ENCODE results near the gene SAXO1.
"Not testable (repeated sequence)": the region's sequence is repeated elsewhere in the genome, so short reads cannot be mapped to it uniquely, and the experiment has no call there.

The SAXO1 gene

GRCh38 chr9:18971909-18972308, 61.1 kb downstream of the SAXO1 start:
- in situ Hi-C loops (cut with MboI; ENCODE audit: low sequenced_read_pairs) = no loop called here

- in situ Hi-C loops (cut with MboI; ENCODE audit: low sequenced_read_pairs) = no loop called here
Observed at GRCh38 chr9:18971404-18971803, 61.6 kb downstream of the SAXO1 start.

DNA sequence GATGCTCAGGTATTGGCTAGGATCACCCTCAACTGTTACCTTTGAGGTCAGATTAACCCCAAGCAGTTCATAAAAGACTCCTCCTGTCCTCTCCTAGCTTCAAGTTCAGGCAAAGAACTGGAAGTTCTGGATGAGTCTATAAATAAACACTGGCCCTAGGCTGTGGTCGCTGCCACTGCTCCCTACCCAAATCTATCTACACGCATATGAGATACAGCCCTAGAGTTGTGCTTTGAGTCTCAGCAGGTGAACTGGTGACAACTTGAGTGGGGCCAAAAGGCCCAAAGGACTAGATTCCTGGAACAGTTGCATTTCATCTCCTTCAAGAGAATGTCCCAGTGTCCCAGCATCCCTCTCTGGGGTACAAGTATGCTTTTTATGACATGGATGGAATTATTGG, 62.6 kb downstream of the SAXO1 start:
- in situ Hi-C loops (cut with MboI; ENCODE audit: low sequenced_read_pairs) = no loop called here

- in situ Hi-C loops (cut with MboI; ENCODE audit: low sequenced_read_pairs) = no loop called here
Observed at GRCh38 chr9:18969128-18969527, 63.9 kb downstream of the SAXO1 start.

- in situ Hi-C loops (cut with MboI; ENCODE audit: low sequenced_read_pairs) = no loop called here
Observed at GRCh38 chr9:18955626-18956025, 77.4 kb downstream of the SAXO1 start.

DNA sequence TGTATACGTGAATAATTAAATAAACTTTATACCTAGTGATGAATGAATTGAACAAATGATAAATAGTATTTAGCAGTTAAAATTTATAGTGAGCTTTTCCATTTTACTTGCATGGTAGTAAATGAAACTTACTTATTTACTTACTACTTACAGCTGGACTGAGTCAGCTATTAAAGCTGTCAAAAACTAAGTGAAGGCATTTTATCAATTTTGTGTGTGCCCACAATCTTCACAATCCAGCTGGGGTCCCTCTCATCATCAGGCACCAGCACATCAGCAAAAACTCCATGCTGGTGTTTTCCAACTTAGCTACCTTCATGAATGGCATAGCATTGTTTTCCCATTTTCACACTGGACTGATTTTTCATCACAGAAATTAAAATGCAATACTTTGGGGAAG, 81.1 kb downstream of the SAXO1 start:
- in situ Hi-C loops (cut with MboI; ENCODE audit: low sequenced_read_pairs) = no loop called here

- in situ Hi-C loops (cut with MboI; ENCODE audit: low sequenced_read_pairs) = no loop called here
Observed at GRCh38 chr9:18947892-18948339, 85.1 kb downstream of the SAXO1 start.

DNA sequence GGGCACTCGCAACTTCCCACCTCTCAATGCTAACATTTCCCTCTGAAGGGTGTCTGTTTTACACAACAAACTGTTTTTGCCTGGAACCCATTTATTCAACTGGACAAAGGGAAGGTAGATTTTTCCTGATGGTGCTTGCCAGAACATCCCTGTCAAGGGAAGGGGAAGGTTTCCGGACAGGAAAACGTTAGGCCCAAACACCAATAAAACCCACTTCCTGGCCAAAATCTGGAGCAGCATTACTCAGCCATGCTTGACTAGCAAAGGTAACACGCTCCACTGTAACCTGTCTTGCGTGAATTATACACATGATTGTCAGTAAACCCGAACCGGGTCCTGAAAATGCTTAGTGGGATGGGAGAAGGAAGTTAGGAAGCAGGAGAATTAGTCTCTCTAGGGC, 90.2 kb downstream of the SAXO1 start:
- in situ Hi-C loops (cut with MboI; ENCODE audit: low sequenced_read_pairs) = no loop called here

DNA sequence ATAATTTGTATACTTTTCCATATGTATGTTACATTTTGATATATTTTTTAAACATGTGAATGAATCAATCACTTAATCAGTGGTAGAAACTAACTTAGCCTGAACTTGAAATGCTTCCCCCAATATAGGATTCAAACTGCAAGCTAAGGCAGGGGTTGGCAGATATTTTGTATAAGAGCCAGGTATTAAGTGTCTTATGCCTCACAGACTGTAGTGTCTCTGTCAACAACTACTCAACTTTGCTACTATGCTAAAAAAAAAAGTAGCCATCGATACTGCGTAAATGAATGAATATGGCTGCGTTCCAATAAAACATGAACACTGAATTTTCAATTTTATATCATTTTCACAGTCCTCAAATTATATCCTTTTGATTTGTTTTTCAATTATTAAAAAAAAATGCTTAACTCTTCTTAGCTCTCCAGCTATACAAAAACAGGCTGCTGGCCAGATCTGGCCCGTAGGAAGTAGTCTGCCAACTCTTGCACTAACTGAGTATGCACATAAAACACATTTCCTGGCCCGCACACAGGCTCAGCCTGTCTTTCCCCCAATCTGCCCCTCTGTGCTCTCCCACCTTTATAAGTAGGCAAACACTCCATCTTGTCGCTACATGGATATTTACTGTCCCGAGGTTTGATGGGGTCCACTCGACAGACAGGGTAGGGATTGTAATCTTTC, 91.8 kb downstream of the SAXO1 start:
- in situ Hi-C loops (cut with MboI; ENCODE audit: low sequenced_read_pairs) = no loop called here

DNA sequence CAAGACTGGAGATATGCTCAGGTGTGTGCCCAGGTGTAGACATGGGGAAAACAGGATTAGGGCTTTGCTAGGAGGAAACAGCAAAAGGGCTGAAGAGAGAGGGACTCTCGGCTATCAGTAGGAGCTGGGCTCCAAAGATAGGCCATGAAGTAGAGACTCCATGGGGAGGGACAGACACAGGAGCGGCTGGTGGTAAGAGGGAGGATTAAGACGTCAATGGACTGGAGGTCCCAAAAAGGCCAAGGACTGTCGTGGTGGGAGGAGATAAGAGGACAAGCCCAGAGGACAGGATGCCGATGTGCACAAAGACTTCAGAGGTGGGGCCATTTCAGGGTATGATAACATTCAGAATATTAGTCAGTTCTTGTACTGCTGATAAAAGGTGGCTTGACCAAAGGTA, 93.1 kb downstream of the SAXO1 start:
- in situ Hi-C loops (cut with MboI; ENCODE audit: low sequenced_read_pairs) = no loop called here

DNA sequence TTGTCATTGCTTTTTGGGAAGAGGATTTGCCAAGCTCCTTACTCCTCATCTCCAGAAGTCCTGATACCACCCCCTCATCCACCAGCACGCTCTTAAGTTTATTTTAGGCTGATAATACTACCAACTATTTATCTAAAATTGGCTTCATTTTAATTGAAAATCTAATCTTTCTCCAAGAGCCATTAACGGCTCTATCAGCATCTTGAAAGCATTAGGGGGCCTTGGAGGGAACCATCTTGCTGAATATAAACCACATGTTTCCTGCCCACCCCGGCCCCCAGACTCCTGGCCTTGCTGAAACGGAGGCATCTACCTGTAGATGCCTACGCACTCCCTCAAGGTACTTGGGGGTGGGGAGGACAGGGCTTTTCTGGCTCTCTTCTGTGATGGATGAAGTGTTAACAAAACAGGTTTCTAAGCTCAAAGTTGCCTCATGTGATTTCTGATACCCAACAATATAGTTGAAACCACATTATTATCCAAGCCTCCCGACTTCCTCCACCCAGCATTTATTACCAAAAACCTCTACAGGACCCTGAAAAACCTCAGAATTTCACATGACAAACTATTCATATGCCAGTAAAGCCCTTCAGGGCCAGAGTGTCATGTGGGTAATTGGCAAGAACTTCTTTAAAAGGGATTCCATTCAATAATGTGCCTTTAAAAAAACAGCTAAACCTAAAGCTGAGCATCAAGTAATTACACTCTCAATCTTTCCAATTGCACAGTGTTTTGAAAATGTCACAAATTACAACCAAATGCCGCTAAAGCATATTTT, 96.7 kb downstream of the SAXO1 start:
- in situ Hi-C loops (cut with MboI; ENCODE audit: low sequenced_read_pairs) = no loop called here

GRCh38 chr9:18935541-18935940, 97.5 kb downstream of the SAXO1 start:
- in situ Hi-C loops (cut with MboI; ENCODE audit: low sequenced_read_pairs) = no loop called here

DNA sequence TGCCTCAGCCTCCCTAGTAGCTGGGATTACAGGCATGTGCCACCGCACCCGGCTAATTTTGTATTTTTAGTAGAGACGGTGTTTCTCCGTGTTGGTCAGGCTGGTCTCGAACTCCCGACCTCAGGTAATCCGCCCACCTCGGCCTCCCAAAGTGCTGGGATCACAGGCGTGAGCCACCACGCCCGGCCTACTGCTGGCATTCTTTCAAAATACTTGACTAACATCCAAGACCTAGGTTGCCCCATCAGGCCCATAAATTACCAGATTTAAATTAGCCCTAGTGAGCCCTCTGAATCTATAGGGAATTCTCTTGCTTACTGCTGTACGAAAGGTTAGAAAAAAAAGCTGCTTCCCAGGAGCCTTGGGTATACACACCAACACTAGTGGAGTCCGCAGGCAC, 102.4 kb downstream of the SAXO1 start:
- in situ Hi-C loops (cut with MboI; ENCODE audit: low sequenced_read_pairs) = not testable (repeated sequence)

GRCh38 chr9:18928711-18929110, 104.3 kb downstream of the SAXO1 start:
- in situ Hi-C loops (cut with MboI; ENCODE audit: low sequenced_read_pairs) = no loop called here

GRCh38 chr9:18926513-18926912, 106.5 kb downstream of the SAXO1 start:
- in situ Hi-C loops (cut with MboI; ENCODE audit: low sequenced_read_pairs) = no loop called here

DNA sequence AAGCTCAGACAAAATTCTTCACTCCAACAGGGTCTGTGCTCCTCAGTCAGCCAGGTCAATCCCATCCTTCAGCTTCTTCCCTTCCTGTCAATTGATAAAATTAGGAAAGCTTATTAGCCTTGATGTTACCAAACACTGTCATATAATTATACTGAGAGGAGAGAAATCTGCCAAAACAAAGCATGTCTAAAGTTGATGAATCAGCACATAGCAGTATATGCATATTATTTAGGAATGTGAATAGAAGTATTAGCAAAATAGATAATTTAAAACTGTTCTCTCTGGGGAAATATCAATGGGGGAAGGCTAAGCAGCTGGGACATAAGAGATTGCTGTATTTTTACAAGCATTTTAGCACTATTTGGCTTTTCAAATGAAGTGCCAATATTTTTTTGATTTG, 107.1 kb downstream of the SAXO1 start:
- in situ Hi-C loops (cut with MboI; ENCODE audit: low sequenced_read_pairs) = no loop called here

DNA sequence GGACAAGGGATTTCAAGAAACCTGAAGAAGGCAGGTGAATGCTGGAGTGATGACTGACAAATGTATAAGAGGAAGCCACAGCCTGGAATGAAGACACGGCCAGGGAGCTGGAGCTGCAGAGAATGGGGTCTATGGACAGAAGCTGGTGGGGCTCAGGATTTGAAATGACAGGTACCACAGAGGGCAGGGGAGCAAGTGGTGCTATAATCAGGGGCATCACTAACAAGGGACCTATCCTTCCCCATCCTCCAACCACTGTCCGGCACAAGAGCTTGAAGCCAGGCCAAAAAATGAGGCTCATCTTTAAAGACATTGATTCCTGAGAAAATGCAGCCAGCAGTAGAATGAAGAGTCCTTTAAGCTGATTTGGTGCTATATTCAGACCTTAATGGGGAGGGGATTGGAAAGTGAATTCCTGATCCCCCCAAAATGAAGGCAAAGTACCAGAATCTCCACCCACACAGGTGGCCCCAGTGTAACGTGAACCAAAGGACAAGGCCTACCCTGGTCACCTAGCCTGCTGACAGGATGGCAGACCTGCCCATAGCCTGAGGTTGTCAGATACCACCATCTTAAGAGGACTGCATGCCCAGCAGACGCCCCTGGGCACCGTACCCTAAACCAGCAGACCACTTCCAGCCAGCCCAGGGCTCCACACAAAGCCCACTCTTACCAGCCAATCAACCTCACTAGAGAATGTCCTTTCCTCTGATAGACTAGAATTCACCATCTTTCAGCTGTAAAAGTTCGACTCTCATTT, 109.2 kb downstream of the SAXO1 start:
- in situ Hi-C loops (cut with MboI; ENCODE audit: low sequenced_read_pairs) = no loop called here

DNA sequence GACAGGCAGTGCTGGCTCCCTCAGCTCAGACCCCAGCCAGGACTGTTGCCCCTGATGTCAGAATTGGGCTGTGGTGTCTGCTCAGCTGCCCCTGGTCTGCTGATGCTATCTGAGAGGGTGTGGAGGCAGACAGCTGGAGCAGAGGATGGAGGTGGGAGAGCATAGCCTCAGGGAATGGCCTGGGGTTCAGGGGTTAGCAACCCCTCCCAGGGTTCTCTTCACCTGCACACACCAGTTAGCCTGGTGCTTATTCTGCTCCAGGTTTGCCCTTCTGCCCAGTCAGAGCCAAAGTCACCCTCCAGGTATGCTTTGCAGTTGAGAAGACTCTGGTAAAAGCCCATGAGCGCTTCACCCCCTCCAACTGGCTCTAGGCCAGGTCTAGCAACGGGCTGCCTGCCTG, 109.8 kb downstream of the SAXO1 start:
- in situ Hi-C loops (cut with MboI; ENCODE audit: low sequenced_read_pairs) = no loop called here

DNA sequence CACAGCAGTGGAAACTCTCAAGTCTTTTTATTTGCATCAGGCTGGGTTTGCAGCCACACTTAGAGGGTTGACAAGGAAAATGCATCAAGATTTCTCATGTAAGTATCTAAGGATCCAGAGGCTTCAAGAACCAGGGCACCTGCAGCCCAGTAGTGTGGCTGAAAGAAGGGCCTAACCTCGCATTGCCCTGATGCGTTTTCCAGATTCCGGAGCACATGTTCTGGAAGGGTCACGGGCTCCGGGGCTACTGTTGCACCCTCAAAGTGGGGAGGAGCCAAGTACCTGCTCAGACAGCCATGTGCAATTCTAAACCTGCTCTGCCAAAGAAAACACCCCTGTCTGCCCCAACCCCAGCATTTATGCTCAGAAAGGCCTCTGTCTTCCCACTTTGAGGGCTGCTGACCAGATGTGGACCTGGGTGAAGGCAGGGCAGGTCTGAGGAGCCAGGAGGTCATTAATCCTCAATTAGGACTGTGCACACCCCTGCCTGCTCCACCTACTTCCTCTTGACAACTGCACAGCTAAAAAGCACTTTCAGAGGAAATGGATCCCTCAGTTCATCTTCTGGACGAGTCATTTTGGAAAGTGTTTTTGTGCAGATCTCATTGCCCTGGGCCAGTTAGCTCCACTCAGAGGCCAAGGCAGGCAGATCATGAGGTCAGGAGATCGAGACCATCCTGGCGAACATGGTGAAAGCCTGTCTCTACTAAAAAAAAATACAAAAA, 110.7 kb downstream of the SAXO1 start:
- in situ Hi-C loops (cut with MboI; ENCODE audit: low sequenced_read_pairs) = no loop called here

DNA sequence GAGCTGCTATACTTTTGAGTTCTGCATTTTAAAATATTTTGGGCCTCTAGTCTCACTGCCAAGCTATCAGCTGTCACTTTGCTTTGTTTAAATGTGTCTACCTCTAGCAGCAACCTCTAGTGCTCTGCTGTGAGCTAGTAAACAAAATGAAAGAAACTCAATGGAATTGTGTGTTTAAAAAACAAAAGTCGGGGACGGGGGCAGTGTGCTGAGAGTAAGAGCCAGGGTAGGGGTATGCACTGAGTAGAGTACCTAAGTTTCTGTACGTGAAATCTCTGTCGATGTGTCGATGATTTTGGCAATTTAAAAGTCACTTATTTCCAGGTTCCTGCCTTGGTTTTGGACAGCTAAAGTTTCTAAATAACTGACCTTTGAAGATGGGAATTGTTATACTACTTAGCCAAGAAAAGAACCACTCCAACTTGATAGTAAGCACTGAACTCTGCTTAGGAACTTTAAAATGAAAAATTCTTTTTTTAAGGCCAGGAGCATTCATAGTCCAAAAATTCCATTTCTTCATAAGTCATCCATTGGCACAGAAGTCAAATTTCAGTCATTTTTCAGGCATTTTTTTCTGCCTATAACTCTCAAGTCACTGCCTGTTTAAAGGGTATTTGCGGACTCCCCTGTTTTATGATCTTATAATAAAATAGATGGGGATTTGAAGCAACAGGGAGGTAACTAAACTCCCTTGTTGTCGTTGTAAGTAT, 111.5 kb downstream of the SAXO1 start:
- in situ Hi-C loops (cut with MboI; ENCODE audit: low sequenced_read_pairs) = no loop called here

Measured in HL-60/S4 (cell line).